ENCODE results near the gene ATF6. TPM values are rescaled to one million over a fixed set of nuclear protein-coding genes. Genes with fewer than 3 reads are reported as not detected.
A peak's percentile ranks its signal among the peaks of the same experiment; 100 is the strongest.

The ATF6 gene
- total RNA-seq, 1 donor from 2014 or later = 38.2 TPM

GRCh38 chr1:162003830-162004215 lies 237.7 kb downstream of the ATF6 start:
- DNase-seq (ENCODE audit: low spot score) = no peak
- H3K27ac Mint-ChIP-seq (ENCODE audit: unreplicated experiment) = no peak overlapping the region
- peaks cover 21% of the 10 kb centered on the region for H3K4me1 Mint-ChIP-seq (ENCODE audit: unreplicated experiment)
- H3K9me3 Mint-ChIP-seq (ENCODE audit: unreplicated experiment) = no peaks in the 10 kb centered on the region
- no peak overlapping the region for H3K4me3 Mint-ChIP-seq (ENCODE audit: unreplicated experiment)
- no peaks in the 10 kb centered on the region for H3K36me3 Mint-ChIP-seq (ENCODE audit: low read depth, unreplicated experiment)
- TF ChIP-seq CTCF (IDR thresholded peaks at IDR 0.05; ENCODE audit: unreplicated experiment) = no peak
- peaks cover 14% of the 10 kb centered on the region for H3K27me3 Mint-ChIP-seq (ENCODE audit: unreplicated experiment)

GRCh38 chr1:162004441-162004950 lies 238.4 kb downstream of the ATF6 start:
- DNase-seq (ENCODE audit: low spot score) = no peak
- peaks cover 21% of the 10 kb centered on the region for H3K4me1 Mint-ChIP-seq (ENCODE audit: unreplicated experiment)
- no peaks in the 10 kb centered on the region for H3K36me3 Mint-ChIP-seq (ENCODE audit: low read depth, unreplicated experiment)
- no peaks in the 10 kb centered on the region for H3K9me3 Mint-ChIP-seq (ENCODE audit: unreplicated experiment)
- no peak overlapping the region for H3K4me3 Mint-ChIP-seq (ENCODE audit: unreplicated experiment)
- TF ChIP-seq CTCF (IDR thresholded peaks at IDR 0.05; ENCODE audit: unreplicated experiment) = no peak
- H3K27ac Mint-ChIP-seq (ENCODE audit: unreplicated experiment) = no peak overlapping the region
- H3K27me3 Mint-ChIP-seq (ENCODE audit: unreplicated experiment) = peaks cover 14% of the 10 kb centered on the region

- H3K36me3 Mint-ChIP-seq (ENCODE audit: low read depth, unreplicated experiment) = no peaks in the 10 kb centered on the region
- no peaks in the 10 kb centered on the region for H3K9me3 Mint-ChIP-seq (ENCODE audit: unreplicated experiment)
- no peak for TF ChIP-seq CTCF (IDR thresholded peaks at IDR 0.05; ENCODE audit: unreplicated experiment)
- H3K4me1 Mint-ChIP-seq (ENCODE audit: unreplicated experiment) = peaks cover 21% of the 10 kb centered on the region
- no peak overlapping the region for H3K4me3 Mint-ChIP-seq (ENCODE audit: unreplicated experiment)
- no peak for DNase-seq (ENCODE audit: low spot score)
- no peak overlapping the region for H3K27ac Mint-ChIP-seq (ENCODE audit: unreplicated experiment)
- H3K27me3 Mint-ChIP-seq (ENCODE audit: unreplicated experiment) = peaks cover 19% of the 10 kb centered on the region
These were observed 240.0 kb downstream of the ATF6 start for GRCh38 chr1:162006081-162006480.

GRCh38 chr1:162007466-162007865 lies 241.3 kb downstream of the ATF6 start:
- Mint-ChIP-seq H3K4me3 (ENCODE audit: unreplicated experiment) (no peak overlapping the region), H3K4me1 (ENCODE audit: unreplicated experiment) (peaks cover 21% of the 10 kb centered on the region), H3K36me3 (ENCODE audit: low read depth, unreplicated experiment) (no peaks in the 10 kb centered on the region), H3K9me3 (ENCODE audit: unreplicated experiment) (no peaks in the 10 kb centered on the region), H3K27me3 (ENCODE audit: unreplicated experiment) (peaks cover 19% of the 10 kb centered on the region), H3K27ac (ENCODE audit: unreplicated experiment) (no peak overlapping the region)
- peak; percentile 9 for DNase-seq (ENCODE audit: low spot score)
- TF ChIP-seq CTCF (IDR thresholded peaks at IDR 0.05; ENCODE audit: unreplicated experiment) = no peak

- Mint-ChIP-seq H3K36me3 (ENCODE audit: low read depth, unreplicated experiment) (no peaks in the 10 kb centered on the region), H3K9me3 (ENCODE audit: unreplicated experiment) (no peaks in the 10 kb centered on the region), H3K27ac (ENCODE audit: unreplicated experiment) (no peak overlapping the region), H3K4me1 (ENCODE audit: unreplicated experiment) (peaks cover 17% of the 10 kb centered on the region), H3K27me3 (ENCODE audit: unreplicated experiment) (peaks cover 16% of the 10 kb centered on the region), H3K4me3 (ENCODE audit: unreplicated experiment) (no peak overlapping the region)
- DNase-seq (ENCODE audit: low spot score) = no peak
- TF ChIP-seq CTCF (IDR thresholded peaks at IDR 0.05; ENCODE audit: unreplicated experiment) = no peak
These were observed 242.7 kb downstream of the ATF6 start for GRCh38 chr1:162008799-162009198.
